BJ (cell line): ENCODE data around the gene SKI. TPM values are rescaled to one million over a fixed set of nuclear protein-coding genes. Genes with fewer than 3 reads are reported as not detected.

Source experiments
- CTCF ChIA-PET: fragments of 350-600 bp; formaldehyde crosslinking; extraction: SDS; loops from one replicate; lab custom pipeline; 2021; ENCODE audit warnings: antibody characterized with exemption, inconsistent platforms; lab: Yijun Ruan, JAX
- POLR2A ChIA-PET: fragments of 300-600 bp; sonication (Branson Sonifier 250); formaldehyde crosslinking; extraction: SDS; loops from one replicate; lab custom pipeline; 2021; ENCODE audit warnings: antibody characterized with exemption; lab: Charles Lee
- DNase-seq: peaks from one replicate; pipeline ENCODE4 v3.0.0-alpha.2; 2011; ENCODE audit warnings: low read depth
- H3K27me3 ChIP-seq: 2 replicates; pipeline ENCODE4 v1.6.0; 2011; ENCODE audit warnings: low read length; ENCODE audit not compliant: control insufficient read depth, insufficient read depth
- H3K36me3 ChIP-seq: 2 replicates; pipeline ENCODE4 v1.5.1; 2011; ENCODE audit warnings: low read length; ENCODE audit not compliant: control insufficient read depth, insufficient read depth
- H3K4me3 ChIP-seq: 2 replicates; pipeline ENCODE4 v1.5.1; 2011; ENCODE audit warnings: low read depth, mild to moderate bottlenecking, control low read depth, low read length
- polyA plus RNA-seq: library from polyadenylated mRNA; depleted of rRNA; stranded (reverse); fragments of >200 nt; gene quantifications from 2 replicates; pipeline ENCODE4 v1.2.3, GENCODE V29; 2011
- TF ChIP-seq, protein P1 (sequence below): IDR thresholded peaks from 2 replicates; pipeline ENCODE4 v1.5.1; 2011; ENCODE audit warnings: low read depth, mild to moderate bottlenecking, control low read depth, inconsistent platforms, low read length, moderate library complexity; ENCODE audit not compliant: insufficient read depth

Gene SKI
- polyA plus RNA-seq, 1 experiment, result 5.1 TPM

DNA sequence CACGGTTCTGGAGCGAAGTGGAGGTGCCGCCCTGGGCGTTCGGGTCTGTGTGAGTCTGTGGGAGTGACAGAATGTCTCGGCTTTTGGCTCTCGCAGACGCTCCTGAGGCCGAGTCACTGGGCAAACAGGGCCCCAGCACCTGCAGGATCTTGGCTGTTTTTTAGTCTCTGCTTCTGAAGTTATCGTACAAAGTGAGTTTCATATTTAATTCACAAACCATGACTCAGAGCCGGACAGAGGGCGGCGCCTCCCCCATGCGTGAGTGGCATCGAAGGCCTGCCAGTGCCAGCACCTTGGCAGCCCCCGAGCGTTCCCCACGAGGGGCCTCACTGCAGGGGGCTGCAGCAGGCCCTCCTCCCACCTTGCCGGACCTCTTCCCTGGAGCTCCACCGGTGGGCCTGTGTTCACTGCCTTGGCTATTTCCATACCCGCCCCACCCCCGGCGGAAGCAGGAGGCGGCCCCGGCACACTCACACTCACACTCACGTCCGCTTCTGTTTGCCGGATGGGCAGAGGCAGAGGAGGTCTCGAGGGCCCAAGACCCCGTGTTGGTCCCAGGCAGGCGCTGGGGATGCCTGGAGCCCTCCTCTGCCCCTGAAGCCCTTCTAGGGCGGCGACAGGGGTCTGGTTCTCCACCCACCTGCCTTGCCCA is 106.9 kb downstream of the SKI start:
- Histone ChIP-seq H3K27me3 (no peaks in the 10 kb centered on the region), H3K36me3 (no peaks in the 10 kb centered on the region), H3K4me3 (no peak overlapping the region)
- DNase-seq, result no peak
- ChIA-PET POLR2A (no interaction called here), CTCF (no interaction called here)
- TF ChIP-seq, protein P1, sequence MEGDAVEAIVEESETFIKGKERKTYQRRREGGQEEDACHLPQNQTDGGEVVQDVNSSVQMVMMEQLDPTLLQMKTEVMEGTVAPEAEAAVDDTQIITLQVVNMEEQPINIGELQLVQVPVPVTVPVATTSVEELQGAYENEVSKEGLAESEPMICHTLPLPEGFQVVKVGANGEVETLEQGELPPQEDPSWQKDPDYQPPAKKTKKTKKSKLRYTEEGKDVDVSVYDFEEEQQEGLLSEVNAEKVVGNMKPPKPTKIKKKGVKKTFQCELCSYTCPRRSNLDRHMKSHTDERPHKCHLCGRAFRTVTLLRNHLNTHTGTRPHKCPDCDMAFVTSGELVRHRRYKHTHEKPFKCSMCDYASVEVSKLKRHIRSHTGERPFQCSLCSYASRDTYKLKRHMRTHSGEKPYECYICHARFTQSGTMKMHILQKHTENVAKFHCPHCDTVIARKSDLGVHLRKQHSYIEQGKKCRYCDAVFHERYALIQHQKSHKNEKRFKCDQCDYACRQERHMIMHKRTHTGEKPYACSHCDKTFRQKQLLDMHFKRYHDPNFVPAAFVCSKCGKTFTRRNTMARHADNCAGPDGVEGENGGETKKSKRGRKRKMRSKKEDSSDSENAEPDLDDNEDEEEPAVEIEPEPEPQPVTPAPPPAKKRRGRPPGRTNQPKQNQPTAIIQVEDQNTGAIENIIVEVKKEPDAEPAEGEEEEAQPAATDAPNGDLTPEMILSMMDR, result no peak

DNA sequence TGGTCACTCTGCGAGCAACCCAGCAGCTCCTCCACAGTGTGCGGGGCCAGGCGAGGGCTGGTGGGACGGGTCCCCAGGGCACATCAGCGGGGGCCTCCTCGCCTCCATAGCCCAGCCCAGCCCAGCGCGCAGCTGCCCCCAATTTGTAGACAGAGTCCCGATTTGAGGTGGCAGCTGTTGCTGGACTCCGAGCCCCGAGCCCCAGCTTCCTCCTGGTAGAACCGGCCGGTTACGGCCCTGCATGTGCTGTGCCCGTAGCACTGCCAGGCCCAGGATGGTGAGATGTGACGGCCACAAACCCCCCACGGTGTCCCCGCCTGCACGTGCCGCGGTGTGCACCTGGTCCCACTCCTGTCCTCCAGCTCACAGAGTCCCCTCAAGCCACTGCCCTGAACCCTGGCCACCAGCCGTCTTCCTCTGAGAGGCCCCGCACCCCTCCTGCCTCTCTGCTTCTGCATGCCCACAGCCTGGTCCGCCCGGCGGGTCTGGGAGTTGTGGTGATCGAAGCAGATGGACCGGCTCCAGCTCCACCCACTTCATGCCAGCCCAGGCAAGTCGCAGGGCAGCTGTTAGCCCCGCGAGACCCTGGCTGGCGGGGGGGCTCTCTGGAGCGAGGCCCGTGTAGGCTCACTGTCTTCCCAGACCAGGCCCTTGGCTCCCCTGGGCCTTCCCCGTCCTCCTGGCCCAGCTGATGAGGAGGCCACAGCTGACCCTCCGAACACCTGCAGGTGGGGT is 107.8 kb downstream of the SKI start:
- no peak for DNase-seq
- Histone ChIP-seq H3K4me3 (no peak overlapping the region), H3K27me3 (no peaks in the 10 kb centered on the region), H3K36me3 (no peaks in the 10 kb centered on the region)
- ChIA-PET POLR2A (no interaction called here), CTCF (no interaction called here)
- TF ChIP-seq, protein P1, result no peak

DNA sequence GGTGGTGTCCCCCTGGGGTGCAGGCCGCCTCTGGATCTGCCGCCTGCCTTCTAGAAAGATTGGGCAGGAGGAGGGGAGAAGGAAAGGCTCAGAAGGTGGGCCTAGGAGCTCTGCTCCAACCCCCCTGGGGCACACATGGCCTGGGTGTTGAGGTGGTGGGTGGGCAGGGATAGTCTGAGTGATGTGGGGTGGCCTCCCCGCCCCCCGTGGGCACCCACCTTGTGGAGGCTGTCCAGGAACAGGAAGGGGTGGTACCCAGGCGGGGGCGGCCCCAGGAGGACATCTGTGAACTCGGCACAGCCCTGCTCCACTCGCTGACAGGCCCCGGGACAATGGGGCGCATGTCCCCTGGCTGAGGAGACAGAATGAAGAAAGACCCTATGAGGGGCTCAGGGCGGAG is 108.4 kb downstream of the SKI start:
- ChIA-PET POLR2A (no interaction called here), CTCF (no interaction called here)
- no peaks in the 10 kb centered on the region for H3K36me3 ChIP-seq
- TF ChIP-seq, protein P1, result no peak
- no peak overlapping the region for H3K4me3 ChIP-seq
- DNase-seq, result no peak
- H3K27me3 ChIP-seq, result no peaks in the 10 kb centered on the region

DNA sequence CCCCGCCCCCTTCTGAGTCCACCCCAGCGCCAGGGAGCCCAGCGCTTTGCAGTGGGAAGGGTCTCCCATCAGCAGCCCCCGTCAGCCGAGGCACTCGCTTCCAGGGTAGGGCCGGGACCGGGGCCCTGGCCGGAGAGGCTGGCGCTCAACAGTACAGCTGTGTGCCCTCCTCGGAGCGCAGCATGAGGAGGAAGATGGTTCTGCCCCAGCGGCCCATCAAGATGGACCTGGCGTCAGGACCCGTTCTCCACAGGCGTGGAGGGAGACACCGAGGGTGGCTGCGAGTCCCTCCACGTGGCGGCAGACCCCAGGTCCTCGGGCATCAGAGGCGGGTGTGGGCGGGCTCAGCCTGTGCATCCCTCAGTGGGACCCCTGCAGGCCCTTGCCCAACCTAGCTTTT is 109.0 kb downstream of the SKI start:
- H3K4me3 ChIP-seq, result no peak overlapping the region
- ChIA-PET POLR2A (no interaction called here), CTCF (no interaction called here)
- TF ChIP-seq, protein P1, result no peak
- H3K27me3 ChIP-seq, result no peaks in the 10 kb centered on the region
- no peak for DNase-seq
- H3K36me3 ChIP-seq, result no peaks in the 10 kb centered on the region

DNA sequence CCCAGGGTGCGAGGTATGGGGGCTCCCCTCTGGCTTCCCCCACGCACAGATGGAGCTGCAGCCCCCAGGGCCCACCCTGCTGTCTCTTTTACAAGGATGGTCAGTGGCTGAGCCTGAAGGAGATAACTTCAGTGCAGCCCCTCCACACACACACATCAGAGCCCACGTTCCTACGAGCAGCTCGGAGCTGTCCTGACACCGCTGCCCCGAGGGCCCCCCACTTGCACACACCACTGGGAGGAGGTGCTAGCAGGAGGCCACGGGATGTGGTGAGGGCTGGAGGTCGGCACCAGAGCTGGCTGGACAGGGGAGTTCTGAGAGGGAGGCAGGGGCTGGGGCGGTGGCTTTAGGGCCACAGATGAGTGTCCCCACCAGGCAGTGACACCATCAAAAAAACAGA is 109.4 kb downstream of the SKI start:
- ChIA-PET POLR2A (no interaction called here), CTCF (no interaction called here)
- Histone ChIP-seq H3K4me3 (no peak overlapping the region), H3K36me3 (no peaks in the 10 kb centered on the region), H3K27me3 (no peaks in the 10 kb centered on the region)
- TF ChIP-seq, protein P1, result no peak
- DNase-seq, result no peak
